NCI-H1092 (cell line): ENCODE data around the gene SLC13A3.

ENCODE experiments used
- DNase-seq: peaks from one replicate; lab custom pipeline; 2025; lab: John Stamatoyannopoulos, UW

Gene SLC13A3

GRCh38 chr20:46573788-46574584 is 77.3 kb downstream of the SLC13A3 start:
- DNase-seq = no peak

GRCh38 chr20:46573234-46573633 is 78.0 kb downstream of the SLC13A3 start:
- DNase-seq = no peak

GRCh38 chr20:46572790-46573189 is 78.5 kb downstream of the SLC13A3 start:
- no peak for DNase-seq

- peak; percentile 85 for DNase-seq
These were observed 79.1 kb downstream of the SLC13A3 start for GRCh38 chr20:46572153-46572552.

- no peak for DNase-seq
These were observed 79.8 kb downstream of the SLC13A3 start for GRCh38 chr20:46571418-46571817.

- no peak for DNase-seq
These were observed 80.3 kb downstream of the SLC13A3 start for GRCh38 chr20:46570956-46571355.

- no peak for DNase-seq
These were observed 81.3 kb downstream of the SLC13A3 start for GRCh38 chr20:46569961-46570360.

GRCh38 chr20:46568570-46569129 is 82.6 kb downstream of the SLC13A3 start:
- peak; percentile 98 for DNase-seq

GRCh38 chr20:46566125-46566524 is 85.1 kb downstream of the SLC13A3 start:
- no peak for DNase-seq

- no peak for DNase-seq
These were observed 86.9 kb downstream of the SLC13A3 start for GRCh38 chr20:46564241-46564957.

GRCh38 chr20:46563860-46564221 is 87.4 kb downstream of the SLC13A3 start:
- no peak for DNase-seq

- no peak for DNase-seq
These were observed 87.9 kb downstream of the SLC13A3 start for GRCh38 chr20:46563170-46563859.

GRCh38 chr20:46562373-46563169 is 88.7 kb downstream of the SLC13A3 start:
- peak; percentile 81 for DNase-seq

GRCh38 chr20:46562009-46562372 is 89.3 kb downstream of the SLC13A3 start:
- no peak for DNase-seq

GRCh38 chr20:46559685-46560440 is 91.4 kb downstream of the SLC13A3 start:
- DNase-seq = no peak

- no peak for DNase-seq
These were observed 92.3 kb downstream of the SLC13A3 start for GRCh38 chr20:46559001-46559400.

- no peak for DNase-seq
These were observed 92.7 kb downstream of the SLC13A3 start for GRCh38 chr20:46558511-46558959.

- DNase-seq = no peak
These were observed 93.9 kb downstream of the SLC13A3 start for GRCh38 chr20:46557231-46557956.

- DNase-seq = no peak
These were observed 95.8 kb downstream of the SLC13A3 start for GRCh38 chr20:46555370-46555956.

GRCh38 chr20:46554828-46555227 is 96.4 kb downstream of the SLC13A3 start:
- no peak for DNase-seq
